RWPE1 (cell line): Measurements from ENCODE around the gene MB21D2.

Experiments
- CTCF ChIA-PET: fragments of 350-600 bp; sonication (Branson Sonifier 250); formaldehyde crosslinking; extraction: SDS; loops from one replicate; lab custom pipeline; 2021; lab: Yijun Ruan, JAX
- POLR2A ChIA-PET: fragments of 400-600 bp; formaldehyde crosslinking; extraction: SDS; loops from one replicate; lab custom pipeline; 2020; ENCODE audit warnings: antibody characterized with exemption; ENCODE audit not compliant: low non-redundant PET; lab: Yijun Ruan, JAX
- DNase-seq: peaks from one replicate; pipeline ENCODE4 v3.0.0; 2012; ENCODE audit warnings: low spot score
- H3K27ac ChIP-seq: fragments of 450-650 bp; 2 replicates; pipeline ENCODE4 v1.5.1; 2017
- TF ChIP-seq, protein P1 (sequence below): fragments of 450-650 bp; conservative IDR thresholded peaks from 2 replicates; pipeline ENCODE4 v1.5.1; 2017; ENCODE audit warnings: low read depth, mild to moderate bottlenecking

Gene MB21D2

DNA sequence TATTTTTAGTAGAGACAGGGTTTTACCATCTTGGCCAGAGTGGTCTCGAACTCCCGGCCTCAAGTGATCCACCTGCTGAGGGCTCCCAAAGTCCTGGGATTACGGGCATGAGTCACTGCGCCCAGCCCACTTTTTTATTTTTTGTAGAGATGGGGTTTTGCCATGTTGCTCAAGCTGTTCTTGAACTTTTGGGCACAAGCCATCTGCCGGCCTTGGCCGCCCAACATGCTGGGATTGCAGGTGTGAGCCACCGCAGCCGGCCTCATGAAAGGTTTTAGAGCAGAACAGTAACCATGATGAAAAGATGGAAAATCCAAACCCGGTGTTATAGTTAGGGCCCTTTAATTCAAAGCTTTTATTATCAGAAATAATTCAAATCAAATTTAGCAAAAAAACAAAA lies 15.6 kb upstream of the MB21D2 start:
- H3K27ac ChIP-seq = no peak overlapping the region
- DNase-seq = no peak
- POLR2A ChIA-PET = no interaction called here
- TF ChIP-seq, protein P1, sequence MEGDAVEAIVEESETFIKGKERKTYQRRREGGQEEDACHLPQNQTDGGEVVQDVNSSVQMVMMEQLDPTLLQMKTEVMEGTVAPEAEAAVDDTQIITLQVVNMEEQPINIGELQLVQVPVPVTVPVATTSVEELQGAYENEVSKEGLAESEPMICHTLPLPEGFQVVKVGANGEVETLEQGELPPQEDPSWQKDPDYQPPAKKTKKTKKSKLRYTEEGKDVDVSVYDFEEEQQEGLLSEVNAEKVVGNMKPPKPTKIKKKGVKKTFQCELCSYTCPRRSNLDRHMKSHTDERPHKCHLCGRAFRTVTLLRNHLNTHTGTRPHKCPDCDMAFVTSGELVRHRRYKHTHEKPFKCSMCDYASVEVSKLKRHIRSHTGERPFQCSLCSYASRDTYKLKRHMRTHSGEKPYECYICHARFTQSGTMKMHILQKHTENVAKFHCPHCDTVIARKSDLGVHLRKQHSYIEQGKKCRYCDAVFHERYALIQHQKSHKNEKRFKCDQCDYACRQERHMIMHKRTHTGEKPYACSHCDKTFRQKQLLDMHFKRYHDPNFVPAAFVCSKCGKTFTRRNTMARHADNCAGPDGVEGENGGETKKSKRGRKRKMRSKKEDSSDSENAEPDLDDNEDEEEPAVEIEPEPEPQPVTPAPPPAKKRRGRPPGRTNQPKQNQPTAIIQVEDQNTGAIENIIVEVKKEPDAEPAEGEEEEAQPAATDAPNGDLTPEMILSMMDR = no peak
- CTCF ChIA-PET = no interaction called here

DNA sequence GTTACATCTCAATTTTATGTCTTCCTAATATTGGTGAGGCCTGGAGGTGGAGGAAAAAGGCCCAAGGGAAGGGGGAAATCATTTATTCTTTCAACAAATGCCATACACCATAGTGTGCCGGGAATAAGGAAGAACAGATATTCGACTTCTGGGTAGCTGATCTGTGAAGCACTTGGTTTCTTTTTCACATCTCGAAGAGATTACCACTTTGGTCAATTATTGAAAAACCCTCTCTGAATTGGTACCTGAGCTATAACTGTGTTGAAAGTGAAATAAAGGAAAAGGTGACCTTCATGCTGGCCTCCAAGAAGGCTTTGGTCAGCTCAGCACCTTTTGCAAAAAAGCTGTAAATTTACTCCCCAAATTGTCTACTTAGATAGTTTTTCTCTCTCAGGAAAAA lies 14.2 kb upstream of the MB21D2 start:
- DNase-seq = no peak
- TF ChIP-seq, protein P1 = no peak
- POLR2A ChIA-PET = no interaction called here
- CTCF ChIA-PET = interaction anchor here (0.6 to 0.7 kb wide), 2 partner anchors 116 to 439 kb away, joined by 3 read pairs; no protein-coding TSS in a partner anchor
- no peak overlapping the region for H3K27ac ChIP-seq

DNA sequence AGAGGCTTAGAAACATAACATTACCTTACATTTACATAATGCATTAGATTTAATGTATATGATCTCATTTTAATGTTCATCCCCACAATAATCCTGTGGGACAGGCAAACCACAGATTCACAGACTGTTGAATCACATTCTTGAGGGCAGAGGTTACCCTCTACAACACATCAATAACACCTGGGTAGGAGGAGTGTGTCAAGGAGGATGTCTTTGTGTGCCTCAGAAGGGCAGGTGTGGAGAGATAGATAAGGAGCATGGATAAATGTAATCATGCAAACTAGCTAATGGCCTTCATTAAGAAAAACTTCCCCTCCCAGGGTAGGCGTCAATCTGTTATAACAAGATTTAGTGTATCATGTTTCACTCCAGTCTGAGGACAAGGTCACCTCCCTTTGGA lies 12.9 kb upstream of the MB21D2 start:
- TF ChIP-seq, protein P1 = no peak
- H3K27ac ChIP-seq = no peak overlapping the region
- ChIA-PET POLR2A (no interaction called here), CTCF (no interaction called here)
- DNase-seq = no peak

DNA sequence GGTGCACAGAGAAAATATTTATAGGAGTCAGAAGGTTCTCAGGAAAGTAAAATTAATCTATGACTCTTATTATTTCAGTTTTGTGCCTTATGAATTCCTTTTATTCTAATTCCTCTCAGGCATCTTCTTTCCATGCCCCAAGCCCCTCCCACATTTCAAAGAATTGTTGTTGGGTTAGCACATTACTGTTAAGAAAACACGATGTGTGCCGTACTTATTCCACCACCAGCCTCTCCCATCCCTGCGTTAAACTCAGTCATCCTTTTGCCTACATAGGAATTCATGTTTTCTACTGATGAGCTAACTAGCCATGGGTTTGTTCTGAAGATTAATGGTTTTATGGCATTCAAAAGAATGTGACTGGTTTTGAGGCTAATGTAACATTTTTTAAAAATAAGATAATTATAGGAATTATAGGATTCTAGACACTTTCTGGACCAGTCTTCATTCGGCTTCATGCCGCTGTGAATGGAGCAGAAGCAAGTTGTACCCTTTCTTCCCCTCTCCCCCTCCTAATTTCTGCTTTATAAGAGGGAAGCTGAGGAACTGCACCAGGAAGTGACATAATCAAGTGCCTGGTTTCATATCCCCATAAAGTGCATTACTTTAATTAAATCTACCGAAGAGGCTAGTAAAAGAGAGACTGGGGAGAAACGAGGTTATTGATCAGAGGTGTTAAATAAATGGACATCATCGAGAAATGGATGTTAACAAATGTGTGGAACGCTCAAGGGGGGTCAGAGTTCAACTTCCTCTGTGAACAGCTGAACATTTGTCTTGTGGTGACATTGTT lies 12.3 kb upstream of the MB21D2 start:
- no peak for DNase-seq
- ChIA-PET POLR2A (no interaction called here), CTCF (no interaction called here)
- TF ChIP-seq, protein P1 = no peak
- H3K27ac ChIP-seq = no peak overlapping the region

DNA sequence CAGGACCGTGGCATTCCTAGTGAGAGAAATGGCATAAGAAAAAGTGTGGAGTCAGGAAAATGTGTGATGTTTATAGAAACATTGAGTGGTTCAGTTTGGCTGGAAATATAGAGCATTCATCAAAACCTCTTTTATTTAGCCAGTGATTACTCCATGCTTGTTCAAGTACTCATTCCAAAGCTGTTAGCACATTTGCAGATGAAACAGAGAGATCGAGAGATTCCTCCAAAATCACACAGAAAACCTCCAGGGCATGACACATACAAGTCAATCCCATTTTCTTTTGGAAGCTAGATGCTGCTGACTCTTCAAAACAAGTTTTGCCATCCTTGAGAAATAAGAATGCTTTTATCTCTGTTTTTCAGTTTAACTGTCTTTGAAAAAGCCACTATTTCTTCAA lies 11.5 kb upstream of the MB21D2 start:
- no peak for DNase-seq
- ChIA-PET CTCF (interaction anchor here (0.6 to 0.7 kb wide), 2 partner anchors 9 to 52 kb away, joined by 3 to 4 read pairs; no protein-coding TSS in a partner anchor), POLR2A (no interaction called here)
- H3K27ac ChIP-seq = no peak overlapping the region
- TF ChIP-seq, protein P1 = no peak

DNA sequence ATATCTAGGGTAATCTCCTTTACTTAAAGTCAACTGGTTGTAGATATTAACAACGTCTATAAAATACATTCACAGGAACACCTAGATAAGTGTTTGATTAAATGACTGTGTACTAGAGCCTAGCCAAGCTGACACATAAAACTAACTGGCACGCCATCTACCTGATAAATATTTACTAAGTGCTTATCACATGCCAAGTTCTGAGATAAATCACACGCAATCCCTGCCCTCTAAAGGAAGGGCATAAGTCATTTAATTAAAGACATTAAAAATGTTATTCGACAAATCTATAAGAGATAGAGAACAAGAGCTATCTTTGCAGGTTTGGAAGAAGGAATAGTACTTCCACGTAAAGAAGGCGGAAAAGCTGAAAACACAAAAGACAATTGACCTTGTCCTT lies 11.1 kb upstream of the MB21D2 start:
- CTCF ChIA-PET = interaction anchor here (0.6 to 0.7 kb wide), 2 partner anchors 10 to 53 kb away, joined by 3 to 4 read pairs; no protein-coding TSS in a partner anchor
- POLR2A ChIA-PET = no interaction called here
- TF ChIP-seq, protein P1 = no peak
- H3K27ac ChIP-seq = no peak overlapping the region
- DNase-seq = no peak
